Heart left ventricle (tissue), 13 donors: ENCODE results near the gene ZNF627.

Experiments used
- CTCF ChIP-seq, 12 donors: fragments of 200-600 bp; sonication (generic) in 4 of 12; IDR thresholded peaks; one replicate each; pipeline versions ENCODE4 v1.5.0 to v1.8.0; 2018 to 2022; ENCODE audit warnings: antibody characterized with exemption in 12 of 12, mild to moderate bottlenecking in 5 of 12
- POLR2A ChIP-seq, 2 donors: fragments of 450-650 bp; IDR thresholded peaks; one replicate each; pipeline ENCODE4 v1.6.1; 2017; ENCODE audit warnings: antibody characterized with exemption in 2 of 2, mild to moderate bottlenecking in 2 of 2, moderate library complexity in 2 of 2
- donor health status: ischemic (EF 13 %, LVEDD 7.1; RV severe dilation, severe dysfunction).
- donor health status: DM: no; HTN: yes; CAD: no.
- donor health status: DM: no; HTN: no; CAD: no.
- donor health status: ischemic (EF 25% LVEDD 6.9; RV normal size, moderate dysfunction).
- donor health status: ischemic (EF 25% LVEDD 5.7; RV mildly dilated, moderate dysfunction).
- donor health status: ischemic (EF 35%, LVEDD 5.7; RV mildly dilated, moderate dysfunction).
- donor health status: nonischemic (EF 11% LVEDD 7.7; RV severe dilation, severe dysfunction).
- donor health status: DM: yes; HTN: yes; CAD: no.
- donor health status: PGD.
- donor health status: ischemic (EF 29% LVEDD 5.4; RV normal size, mild dysfunction).
- donor health status: nonischemic (EF 23%, LVEDD 6.1; RV moderate dilation, normal function).

GRCh38 chr19:11606484-11606883, 9.2 kb downstream of the ZNF627 start:
- TF ChIP-seq CTCF (IDR thresholded peaks at IDR 0.05) (no peak), POLR2A (IDR thresholded peaks at IDR 0.05) (no peak)
